Activated gamma-delta T cell (primary cell): ENCODE results near the gene ANKRD16.
"Not testable (repeated sequence)": the region's sequence is repeated elsewhere in the genome, so short reads cannot be mapped to it uniquely, and the experiment has no call there.

Experiments
- DNase-seq: peaks from one replicate; lab custom pipeline; 2025; lab: John Stamatoyannopoulos, UW

The ANKRD16 gene

GRCh38 chr10:5903563-5903962 is 13.9 kb upstream of the ANKRD16 start:
- no peak for DNase-seq

DNA sequence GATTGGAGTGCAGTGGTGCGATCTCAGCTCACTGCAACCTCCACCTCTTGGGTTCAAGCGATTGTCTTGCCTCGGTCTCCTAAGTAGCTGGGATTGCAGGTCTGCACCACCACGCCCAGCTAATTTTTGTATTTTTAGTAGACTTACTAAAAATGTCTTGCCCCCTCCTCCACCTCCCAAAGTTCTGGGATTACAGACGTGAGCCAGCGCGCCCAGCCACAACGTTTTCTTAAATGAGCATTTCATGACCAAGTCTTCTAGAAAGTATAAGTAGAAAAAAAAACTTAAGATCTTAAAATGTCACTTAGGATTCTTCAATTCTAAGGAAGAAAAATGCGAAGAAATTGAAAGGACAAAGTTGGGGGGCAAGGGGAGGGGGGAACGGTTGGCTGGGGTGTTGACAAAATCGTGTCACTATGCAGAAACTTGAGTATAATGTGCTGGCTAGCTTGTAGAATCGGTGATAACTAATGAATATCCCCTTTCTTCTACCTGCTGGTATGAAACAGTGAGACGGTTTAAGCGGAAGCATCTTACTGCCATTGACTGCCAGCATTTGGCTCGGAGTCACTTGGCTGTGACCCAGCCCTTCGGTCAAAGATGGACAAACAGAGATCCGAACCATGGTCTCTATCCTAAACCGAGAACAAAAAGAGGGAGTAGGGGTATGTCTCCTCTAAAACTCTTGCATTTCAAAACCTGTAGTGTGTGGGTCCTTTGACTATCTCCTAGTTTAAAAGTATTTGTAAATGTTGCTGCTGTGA is 13.0 kb upstream of the ANKRD16 start:
- DNase-seq = no peak

GRCh38 chr10:5900247-5900646 is 10.6 kb upstream of the ANKRD16 start:
- DNase-seq = no peak

DNA sequence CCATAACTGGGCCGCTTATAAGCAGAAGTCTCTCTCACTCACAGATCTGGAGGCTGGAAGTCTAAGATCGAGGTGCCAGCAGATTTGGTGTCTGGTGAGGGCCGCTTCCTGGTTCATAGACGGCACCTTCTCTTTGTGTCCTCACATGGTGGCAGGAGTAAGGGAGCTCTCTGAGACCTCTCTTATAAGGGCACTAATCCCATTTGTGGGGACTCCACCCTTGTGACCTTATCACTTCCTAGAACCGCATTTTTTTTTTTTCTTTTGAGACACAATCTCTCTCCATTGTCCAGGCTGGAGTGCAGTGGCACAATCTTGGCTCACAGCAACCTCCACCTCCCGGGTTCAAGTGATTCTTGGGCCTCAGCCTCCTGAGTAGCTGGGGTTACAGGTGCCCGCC is 8.5 kb upstream of the ANKRD16 start:
- no peak for DNase-seq

DNA sequence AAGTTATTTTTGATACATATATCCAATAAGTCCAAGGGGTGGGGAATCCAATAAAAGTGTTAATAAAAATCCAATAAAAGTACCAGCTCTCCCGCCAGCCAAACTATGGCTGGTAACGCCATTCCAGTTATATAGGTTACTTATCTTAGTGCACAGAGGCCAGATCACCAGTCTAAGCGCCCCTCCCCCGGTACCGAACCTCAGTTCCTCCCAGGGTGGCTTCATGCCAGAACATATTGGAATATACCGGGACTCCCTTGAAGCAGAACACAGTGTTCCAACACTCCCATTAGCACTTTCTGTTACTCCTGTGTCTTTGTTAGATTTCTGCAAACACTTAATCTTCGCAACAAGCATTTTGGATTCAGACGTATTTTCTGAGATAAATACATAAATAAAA is 7.8 kb upstream of the ANKRD16 start:
- no peak for DNase-seq

DNA sequence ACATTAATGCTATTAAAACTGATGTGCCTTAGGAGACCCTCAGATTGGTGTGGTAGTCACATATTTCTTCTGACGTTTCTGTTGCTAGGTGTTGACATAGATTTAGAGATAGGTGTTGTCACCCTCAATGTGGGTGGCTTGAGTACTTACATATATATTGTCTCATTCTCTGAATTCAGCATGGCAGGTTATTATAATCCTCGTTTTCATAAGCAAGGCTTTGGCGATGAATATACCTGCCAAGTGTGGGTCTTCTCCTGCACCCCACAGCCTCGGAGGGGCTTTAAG is 7.3 kb upstream of the ANKRD16 start:
- DNase-seq = no peak

- no peak for DNase-seq
Observed at GRCh38 chr10:5896208-5897052, 6.7 kb upstream of the ANKRD16 start.

DNA sequence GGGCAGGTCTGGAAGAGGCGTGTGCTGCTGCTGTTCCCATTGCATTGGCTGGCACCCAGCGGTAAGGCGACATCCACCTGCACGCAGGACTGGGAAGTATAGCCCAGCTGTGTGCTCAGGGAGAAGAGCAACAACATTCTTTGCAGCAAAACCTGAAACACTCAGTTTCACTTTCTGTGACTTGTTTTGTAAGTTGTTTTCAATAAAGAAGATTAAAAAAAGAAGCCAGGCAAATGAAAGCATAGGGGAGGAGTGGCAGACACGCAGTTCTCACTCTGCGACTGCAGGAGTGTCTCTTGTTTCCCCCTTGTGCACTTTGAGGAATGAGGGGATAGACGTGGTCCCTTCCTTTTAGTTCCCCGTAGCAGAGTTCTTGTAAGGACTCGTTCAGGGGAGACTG is 6.1 kb upstream of the ANKRD16 start:
- DNase-seq = no peak

GRCh38 chr10:5895365-5895764 is 5.7 kb upstream of the ANKRD16 start:
- DNase-seq = no peak

- no peak for DNase-seq
Observed at GRCh38 chr10:5894873-5895272, 5.2 kb upstream of the ANKRD16 start.

DNA sequence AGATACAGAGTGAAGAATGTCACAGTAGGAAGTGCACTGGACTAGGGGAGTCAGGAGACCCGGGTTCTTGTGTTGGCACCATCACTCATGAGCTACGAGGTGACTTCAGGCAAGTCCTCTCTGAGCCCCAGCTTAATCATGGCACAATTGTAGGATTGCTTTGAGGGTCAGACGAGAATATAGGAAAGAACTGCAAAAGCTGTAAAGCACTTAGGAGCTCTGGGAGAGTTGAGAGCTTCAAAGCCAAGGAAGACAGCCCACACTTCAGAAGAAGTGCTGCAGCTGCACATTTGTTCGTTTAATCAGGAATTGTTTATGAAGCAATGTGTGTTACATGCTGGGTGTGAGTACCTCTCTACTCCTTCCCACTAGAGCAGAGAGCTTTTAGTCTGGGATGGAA is 4.7 kb upstream of the ANKRD16 start:
- DNase-seq = no peak

- DNase-seq = no peak
Observed at GRCh38 chr10:5893321-5893720, 3.6 kb upstream of the ANKRD16 start.

DNA sequence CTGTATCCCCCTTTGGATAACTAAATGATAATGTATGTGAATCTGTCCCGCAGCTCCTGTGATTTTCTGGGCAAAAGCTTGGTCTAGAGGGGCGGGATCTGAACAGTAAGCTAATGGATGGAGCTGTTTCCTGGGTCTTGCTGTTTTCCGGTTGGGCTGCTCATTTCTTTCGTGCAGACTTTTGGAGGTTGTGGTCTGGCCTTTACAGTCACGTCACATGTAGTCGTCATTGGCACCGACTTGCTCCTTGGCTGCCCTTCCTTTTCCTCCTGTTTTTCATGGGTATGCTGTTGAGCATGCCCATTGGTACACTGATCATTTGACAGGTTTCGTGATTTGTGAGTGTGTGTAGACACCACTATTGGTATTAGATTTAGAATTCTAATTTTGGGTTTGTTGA is 2.3 kb upstream of the ANKRD16 start:
- DNase-seq = no peak

- DNase-seq = no peak
Observed at GRCh38 chr10:5891009-5891408, 1.3 kb upstream of the ANKRD16 start.

- no peak for DNase-seq
Observed at GRCh38 chr10:5890452-5890915, 791 bp upstream of the ANKRD16 start.

GRCh38 chr10:5888843-5889623 is 660 bp downstream of the ANKRD16 start:
- peak; percentile 38 for DNase-seq

- no peak for DNase-seq
Observed at GRCh38 chr10:5888351-5888750, 1.3 kb downstream of the ANKRD16 start.

DNA sequence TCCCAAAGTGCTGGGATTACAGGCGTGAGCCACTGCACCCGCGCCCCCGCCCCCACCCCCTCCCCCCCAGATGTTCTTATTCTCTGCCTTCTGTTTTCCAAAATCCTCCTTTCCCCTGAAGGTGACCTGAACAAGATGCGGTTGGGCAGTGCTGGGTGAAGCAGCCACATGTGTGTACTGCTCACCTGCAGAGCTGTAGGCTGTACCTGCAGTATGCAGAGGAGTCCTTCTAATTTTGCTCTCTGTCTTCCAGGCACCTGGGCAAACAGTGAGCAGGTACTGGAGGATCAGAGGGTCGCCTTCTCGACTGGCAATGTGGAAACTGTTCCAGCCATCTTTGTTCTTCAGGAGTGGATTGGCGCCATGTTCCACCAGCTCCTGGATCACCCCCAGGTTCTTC is 2.1 kb downstream of the ANKRD16 start:
- DNase-seq = no peak

DNA sequence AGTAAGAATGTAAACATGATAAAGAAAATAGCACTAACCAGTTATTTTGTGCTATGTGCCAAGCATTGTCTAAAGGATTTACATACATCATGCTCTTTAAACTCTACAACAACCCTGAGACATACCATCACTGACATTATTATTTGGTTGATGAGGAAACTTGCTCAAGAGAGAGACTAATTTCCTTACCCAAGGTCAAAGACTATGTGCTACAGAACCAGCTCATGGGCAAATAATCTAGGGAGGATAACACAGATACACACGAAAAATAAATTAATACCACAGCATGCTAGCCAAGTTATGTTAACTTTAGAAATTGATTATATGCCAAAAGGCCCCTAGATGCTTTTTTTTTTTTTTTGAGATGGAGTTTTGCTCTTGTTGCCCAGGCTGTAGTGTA is 2.7 kb downstream of the ANKRD16 start:
- DNase-seq = no peak

- no peak for DNase-seq
Observed at GRCh38 chr10:5885619-5886018, 4.1 kb downstream of the ANKRD16 start.

DNA sequence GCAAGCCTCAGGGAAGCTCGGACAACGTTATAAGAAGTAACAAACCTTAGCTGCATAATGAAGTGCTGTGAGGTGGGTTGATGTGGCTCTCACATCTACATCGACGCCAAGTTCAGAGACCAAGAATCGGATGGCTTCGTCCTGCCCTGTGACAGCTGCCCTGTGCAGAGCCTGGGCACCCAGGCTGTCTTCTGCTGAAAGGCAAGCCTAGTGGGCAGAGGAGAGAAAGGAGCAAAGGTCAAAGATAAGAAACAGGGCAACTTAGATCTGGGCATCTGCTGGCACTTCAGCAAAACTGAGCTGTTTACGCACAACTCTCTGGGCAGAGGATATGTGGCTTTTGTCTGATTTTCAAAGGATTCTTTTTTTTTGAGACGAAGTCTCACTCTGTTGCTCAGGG is 6.7 kb downstream of the ANKRD16 start:
- DNase-seq = no peak

- not testable (repeated sequence) for DNase-seq
Observed at GRCh38 chr10:5877041-5877440, 12.7 kb downstream of the ANKRD16 start.
